Left lung (tissue), 10 donors: Measurements from ENCODE around the gene CCDC9. TPM values are rescaled to one million over a fixed set of nuclear protein-coding genes. Genes with fewer than 3 reads are reported as not detected.
"Not testable (repeated sequence)": the region's sequence is repeated elsewhere in the genome, so short reads cannot be mapped to it uniquely, and the experiment has no call there.

ENCODE experiments used
- ATAC-seq: fragments of 200-7000 bp; cut with Tn5 transposase; one replicate; pipeline ENCODE4 v1.9.1; 2020; ENCODE audit warnings: moderate library complexity
- DNase-seq, 4 donors: peaks; one replicate each; pipeline ENCODE4 v3.0.0-alpha.2; 2013 to 2020
- H3K27ac ChIP-seq, 2 donors: fragments of 200-600 bp; sonication (generic) in 1 of 2; one replicate each; pipeline versions ENCODE4 v1.5.0 to v1.8.0; 2020 to 2021
- H3K27me3 ChIP-seq, 2 donors: fragments of 200-600 bp; sonication (generic) in 1 of 2; one replicate each; pipeline versions ENCODE4 v1.5.0 to v1.8.0; 2020 to 2021
- H3K36me3 ChIP-seq, 2 donors: fragments of 200-600 bp; sonication (generic) in 1 of 2; one replicate each; pipeline versions ENCODE4 v1.5.0 to v1.8.0; 2020 to 2021
- H3K4me1 ChIP-seq, 2 donors: fragments of 200-600 bp; one replicate each; pipeline ENCODE4 v1.8.0; 2021
- H3K4me3 ChIP-seq, 2 donors: fragments of 200-600 bp; sonication (generic) in 1 of 2; one replicate each; pipeline versions ENCODE4 v1.5.0 to v1.8.0; 2020 to 2021; ENCODE audit warnings: mild to moderate bottlenecking in 1 of 2
- H3K9me3 ChIP-seq, 2 donors: fragments of 200-600 bp; sonication (generic) in 1 of 2; one replicate each; pipeline versions ENCODE4 v1.5.0 to v1.8.0; 2020 to 2021
- intact Hi-C, 2 donors: fragments of 100-400 bp; cut with DNase I; formaldehyde crosslinking; loops; one replicate each; pipeline versions ENCODE4 v1.11.2 to v1.14.2; 2022
- polyA plus RNA-seq, 6 donors: library from polyadenylated mRNA; unstranded; fragments of 120-200 nt; gene quantifications; one replicate each; pipeline ENCODE4 v1.2.1, GENCODE V29; 2013; ENCODE audit not compliant: insufficient read length in 6 of 6
- total RNA-seq, 2 donors: library from RNA; stranded (reverse); fragmentation: NEBNext Ultra II Directional; extraction: Animal tissue kit (Norgen Biotek cat#: 25700); gene quantifications; one replicate each; pipeline ENCODE4 v1.2.1, GENCODE V29; 2021
- TF ChIP-seq, protein P1 (sequence below), 2 donors: fragments of 200-600 bp; sonication (generic) in 1 of 2; IDR thresholded peaks; one replicate each; pipeline versions ENCODE4 v1.5.0 to v1.8.0; 2021; ENCODE audit warnings: antibody characterized with exemption in 2 of 2
- donor health status: DM: no; HTN: yes; CAD: no.
- donor health status: DM: no; HTN: no; CAD: no.

CCDC9 gene
- total and polyA plus RNA-seq, 8 donors: 24.7 to 35.8 (median 28.6) TPM

DNA sequence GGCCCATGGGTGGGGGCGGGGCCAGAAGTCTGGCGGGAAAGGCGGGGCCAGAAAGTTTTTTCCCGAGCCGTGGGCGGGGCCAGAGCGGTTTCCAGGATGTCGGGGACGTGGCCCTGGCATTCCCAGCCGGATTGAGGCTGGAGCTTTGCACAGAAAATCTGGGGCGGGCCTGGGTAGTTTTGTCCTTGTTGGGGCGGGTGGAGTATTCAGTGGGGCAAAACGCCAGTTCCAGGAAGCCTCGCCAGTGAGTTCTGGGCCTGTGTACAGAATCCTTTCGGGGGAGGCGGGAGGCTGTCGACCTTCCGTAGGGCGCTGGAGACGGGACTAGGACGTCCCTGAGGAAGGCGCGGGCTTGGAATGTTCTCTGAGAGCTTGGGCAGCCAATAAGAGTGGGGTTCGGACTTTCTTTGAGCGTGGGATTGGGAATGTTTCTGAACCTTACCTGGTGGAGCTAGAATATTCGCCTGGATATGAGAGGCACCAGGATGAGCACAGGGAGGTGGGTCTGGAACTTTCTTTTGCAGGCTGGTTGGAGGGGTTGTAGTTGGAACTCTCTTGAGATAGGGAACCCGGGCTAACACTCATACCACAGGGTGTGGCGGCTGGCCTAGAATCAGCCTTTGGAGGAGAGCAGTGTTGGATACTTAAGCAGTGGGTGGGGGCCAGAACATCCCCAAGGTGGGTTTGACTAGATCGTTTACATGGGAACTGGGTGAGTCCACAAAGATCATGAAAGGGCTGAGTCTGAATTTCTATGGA is 1.3 kb downstream of the CCDC9 start:
- peak overlapping the region; percentile 41 to 51 for H3K4me3 ChIP-seq
- H3K36me3 ChIP-seq: peaks cover 0 to 44% of the 10 kb centered on the region in 2 donors
- H3K27ac ChIP-seq: peak overlapping the region; percentile 89 to 94
- TF ChIP-seq, protein P1, sequence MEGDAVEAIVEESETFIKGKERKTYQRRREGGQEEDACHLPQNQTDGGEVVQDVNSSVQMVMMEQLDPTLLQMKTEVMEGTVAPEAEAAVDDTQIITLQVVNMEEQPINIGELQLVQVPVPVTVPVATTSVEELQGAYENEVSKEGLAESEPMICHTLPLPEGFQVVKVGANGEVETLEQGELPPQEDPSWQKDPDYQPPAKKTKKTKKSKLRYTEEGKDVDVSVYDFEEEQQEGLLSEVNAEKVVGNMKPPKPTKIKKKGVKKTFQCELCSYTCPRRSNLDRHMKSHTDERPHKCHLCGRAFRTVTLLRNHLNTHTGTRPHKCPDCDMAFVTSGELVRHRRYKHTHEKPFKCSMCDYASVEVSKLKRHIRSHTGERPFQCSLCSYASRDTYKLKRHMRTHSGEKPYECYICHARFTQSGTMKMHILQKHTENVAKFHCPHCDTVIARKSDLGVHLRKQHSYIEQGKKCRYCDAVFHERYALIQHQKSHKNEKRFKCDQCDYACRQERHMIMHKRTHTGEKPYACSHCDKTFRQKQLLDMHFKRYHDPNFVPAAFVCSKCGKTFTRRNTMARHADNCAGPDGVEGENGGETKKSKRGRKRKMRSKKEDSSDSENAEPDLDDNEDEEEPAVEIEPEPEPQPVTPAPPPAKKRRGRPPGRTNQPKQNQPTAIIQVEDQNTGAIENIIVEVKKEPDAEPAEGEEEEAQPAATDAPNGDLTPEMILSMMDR (IDR thresholded peaks at IDR 0.05): no peak
- no peaks in the 10 kb centered on the region for H3K27me3 ChIP-seq
- ATAC-seq: peak; percentile 18
- H3K9me3 ChIP-seq: no peaks in the 10 kb centered on the region
- DNase-seq: no peak
- intact Hi-C loops: no loop called here
- peaks cover 12 to 33% of the 10 kb centered on the region in 2 donors for H3K4me1 ChIP-seq

DNA sequence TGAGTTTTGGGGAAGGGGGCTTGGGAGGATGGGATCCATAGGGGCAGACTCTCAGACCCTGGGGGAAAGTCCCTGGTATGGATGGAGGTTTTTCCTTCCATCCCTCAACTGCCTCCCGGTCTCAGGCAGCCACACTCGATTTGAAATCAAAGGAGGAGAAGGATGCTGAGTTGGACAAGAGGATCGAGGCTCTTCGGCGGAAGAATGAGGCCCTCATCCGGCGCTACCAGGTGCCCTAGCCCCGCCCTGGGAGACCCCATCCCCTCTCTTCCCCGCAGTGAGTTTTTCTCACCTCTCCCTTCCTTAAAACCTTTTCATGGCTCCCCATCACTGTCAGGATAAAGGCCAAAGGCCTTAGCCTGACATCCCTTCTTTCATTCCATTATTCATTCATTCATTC is 2.1 kb downstream of the CCDC9 start:
- intact Hi-C loops: no loop called here
- TF ChIP-seq, protein P1 (IDR thresholded peaks at IDR 0.05): no peak

DNA sequence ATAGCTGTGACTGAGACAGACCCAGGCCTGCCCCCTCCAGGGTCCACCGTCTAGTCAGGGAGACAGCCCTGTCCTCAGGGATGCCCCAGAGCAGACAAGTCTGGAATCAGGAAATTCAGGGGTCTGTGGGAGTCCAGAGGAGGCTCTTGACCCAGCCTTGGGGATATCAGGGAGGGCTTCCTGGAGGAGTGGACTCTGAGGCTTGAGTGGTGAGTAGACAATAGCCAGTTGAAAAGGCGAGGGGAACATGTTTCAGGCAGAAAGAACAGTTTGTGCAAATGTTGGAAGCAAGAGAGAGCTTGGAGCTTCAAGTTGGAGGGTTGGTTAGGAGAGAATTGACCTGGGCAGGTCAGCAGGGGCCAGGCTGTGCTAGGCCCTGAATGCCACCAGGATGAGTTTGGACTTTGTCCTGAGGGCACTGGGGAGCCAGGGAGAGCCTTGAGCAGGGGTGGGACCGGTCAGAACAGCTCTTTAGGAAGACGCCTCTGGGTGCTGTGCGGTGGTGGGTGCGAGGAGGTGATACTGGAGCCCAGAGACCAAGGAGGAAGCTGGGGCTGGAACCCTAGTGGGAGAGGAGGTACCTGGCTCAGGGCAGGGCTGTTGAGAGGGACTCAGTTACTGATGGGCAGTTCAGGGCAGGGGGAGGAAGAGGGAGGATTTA is 2.7 kb downstream of the CCDC9 start:
- DNase-seq (no peak), ATAC-seq (no peak)
- peak overlapping the region in 1 of 2 donors; percentile 2 for H3K27ac ChIP-seq
- H3K4me1 ChIP-seq: peaks cover 12 to 33% of the 10 kb centered on the region in 2 donors
- H3K27me3 ChIP-seq: no peaks in the 10 kb centered on the region
- H3K4me3 ChIP-seq: no peak overlapping the region
- TF ChIP-seq, protein P1 (IDR thresholded peaks at IDR 0.05): no peak
- intact Hi-C loops: no loop called here
- peaks cover 0 to 58% of the 10 kb centered on the region in 2 donors for H3K36me3 ChIP-seq
- no peaks in the 10 kb centered on the region for H3K9me3 ChIP-seq

More for the DNA sequence above, 2.1 kb downstream of the CCDC9 start:
- Histone ChIP-seq H3K36me3 (peaks cover 0 to 52% of the 10 kb centered on the region in 2 donors), H3K4me3 (peak overlapping the region; percentile 41 to 51), H3K4me1 (peaks cover 12 to 33% of the 10 kb centered on the region in 2 donors), H3K9me3 (no peaks in the 10 kb centered on the region), H3K27ac (peak overlapping the region; percentile 89 to 94), H3K27me3 (no peaks in the 10 kb centered on the region)
- DNase-seq: no peak
- no peak for ATAC-seq

DNA sequence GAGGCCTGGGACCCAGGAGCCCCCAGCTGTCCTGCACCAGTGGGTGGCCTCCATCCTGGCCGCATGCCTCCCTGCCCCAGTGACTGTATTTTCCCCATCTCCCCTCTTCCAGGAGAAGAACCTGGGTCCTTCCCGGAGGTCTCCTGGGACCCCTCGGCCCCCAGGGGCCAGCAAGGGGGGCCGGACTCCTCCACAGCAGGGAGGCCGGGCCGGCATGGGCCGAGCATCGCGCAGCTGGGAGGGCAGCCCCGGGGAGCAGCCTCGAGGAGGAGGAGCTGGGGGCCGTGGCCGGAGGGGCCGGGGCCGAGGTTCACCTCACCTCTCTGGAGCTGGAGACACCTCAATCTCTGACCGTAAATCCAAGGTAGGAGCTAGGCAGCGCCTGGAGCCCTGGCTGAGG is 4.2 kb downstream of the CCDC9 start:
- DNase-seq: no peak
- peaks cover 12 to 33% of the 10 kb centered on the region in 2 donors for H3K4me1 ChIP-seq
- peaks cover 0 to 73% of the 10 kb centered on the region in 2 donors for H3K36me3 ChIP-seq
- TF ChIP-seq, protein P1 (IDR thresholded peaks at IDR 0.05): no peak
- no peak overlapping the region for H3K4me3 ChIP-seq
- no peak overlapping the region for H3K27ac ChIP-seq
- no peak for ATAC-seq
- H3K9me3 ChIP-seq: no peaks in the 10 kb centered on the region
- H3K27me3 ChIP-seq: no peaks in the 10 kb centered on the region
- intact Hi-C loops: no loop called here

DNA sequence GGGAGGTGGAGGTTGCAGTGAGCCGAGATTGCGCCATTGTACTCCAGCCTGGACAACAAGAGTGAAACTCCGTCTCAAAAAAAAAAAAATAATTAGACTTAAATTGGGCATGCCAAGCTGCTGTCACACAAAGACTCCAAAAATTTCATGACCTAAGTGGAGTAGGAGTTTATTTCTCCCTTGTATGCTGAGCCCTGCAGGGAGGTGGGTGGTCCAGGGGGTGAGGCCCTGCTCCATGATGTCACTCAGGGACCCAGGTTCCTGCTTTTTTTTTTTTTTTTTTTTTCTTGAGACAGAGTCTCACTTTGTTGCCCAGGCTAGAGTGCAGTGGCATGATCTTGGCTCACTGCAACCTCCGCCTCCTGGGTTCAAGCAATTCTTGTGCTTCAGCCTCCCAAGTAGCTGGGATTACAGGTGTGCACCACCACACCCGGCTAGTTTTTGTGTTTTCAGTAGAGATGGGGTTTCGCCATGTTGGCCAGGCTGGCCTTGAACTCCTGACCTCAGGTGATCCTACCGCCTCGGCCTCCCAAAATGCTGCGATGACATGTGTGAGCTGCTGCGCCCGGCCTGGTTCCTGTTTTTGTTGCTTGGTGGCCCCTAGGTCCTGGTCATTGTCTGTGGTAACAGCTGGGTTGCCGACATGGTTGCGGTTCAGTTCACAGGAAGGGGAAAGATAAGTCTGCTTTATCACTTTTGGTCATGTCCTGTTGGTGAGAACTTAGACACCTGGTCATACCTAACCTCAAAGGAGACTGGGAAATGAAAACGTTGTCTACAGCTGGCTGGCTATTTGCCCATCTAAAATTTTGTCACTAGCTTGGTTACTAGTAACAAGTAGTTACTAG is 5.8 kb downstream of the CCDC9 start:
- H3K4me3 ChIP-seq, DNase-seq, ATAC-seq, H3K9me3 ChIP-seq, intact Hi-C loops, H3K27me3 ChIP-seq: not testable (repeated sequence)
- Histone ChIP-seq H3K4me1 (peaks cover 12 to 33% of the 10 kb centered on the region in 2 donors), H3K36me3 (peaks cover 0 to 90% of the 10 kb centered on the region in 2 donors), H3K27ac (peak overlapping the region in 1 of 2 donors; percentile 20)
